Panc1 (cell line): ENCODE measurements around the gene GMPR. TPM values are rescaled to one million over a fixed set of nuclear protein-coding genes. Genes with fewer than 3 reads are reported as not detected.

Experiments
- ATAC-seq: fragments of 200-7000 bp; cut with Tn5 transposase; 2 replicates; pipeline ENCODE4 v1.9.1; 2020; ENCODE audit warnings: mild to moderate bottlenecking, moderate library complexity
- BruUV-seq: library from RNA; stranded (reverse); fragments of 400-500 nt; replicated peaks from 2 replicates; lab custom pipeline; 2021; lab: Mats Ljungman, UMichigan
- CTCF ChIA-PET: fragments of 300-600 bp; sonication (Branson Sonifier 250); formaldehyde crosslinking; loops from one replicate; lab custom pipeline; 2022; ENCODE audit warnings: antibody characterized with exemption; lab: Charles Lee
- POLR2A ChIA-PET: fragments of 300-600 bp; sonication (Branson Sonifier 250); formaldehyde crosslinking; loops from one replicate; lab custom pipeline; 2022; ENCODE audit warnings: antibody characterized with exemption; lab: Charles Lee
- DNase-seq: peaks from one replicate; pipeline ENCODE4 v3.0.0-alpha.2; 2010; ENCODE audit warnings: low read depth, low spot score
- H3K27ac ChIP-seq: 2 replicates; pipeline ENCODE4 v1.5.1; 2011; ENCODE audit warnings: mild to moderate bottlenecking, low read length, inconsistent platforms
- H3K27me3 ChIP-seq: fragments of 200-500 bp; sonication (Bioruptor generic); 2 replicates; pipeline ENCODE4 v1.6.0; 2014; ENCODE audit warnings: low read length, inconsistent platforms; ENCODE audit not compliant: control insufficient read depth, insufficient read depth
- H3K36me3 ChIP-seq: fragments of 200-500 bp; sonication (Bioruptor generic); 2 replicates; pipeline ENCODE4 v1.5.1; 2014; ENCODE audit warnings: inconsistent platforms, mild to moderate bottlenecking, low read length, moderate library complexity; ENCODE audit not compliant: control insufficient read depth, insufficient read depth
- H3K4me1 ChIP-seq: 2 replicates; pipeline ENCODE4 v1.5.1; 2011; ENCODE audit warnings: inconsistent platforms, mild to moderate bottlenecking, low read length, moderate library complexity; ENCODE audit not compliant: control insufficient read depth, insufficient read depth
- H3K4me3 ChIP-seq, 2 experiments: 2 replicates each; pipeline ENCODE4 v1.5.1; 2011 to 2012; ENCODE audit warnings: low read depth in 2 of 2, low read length in 2 of 2, mild to moderate bottlenecking in 2 of 2, inconsistent platforms in 1 of 2, moderate library complexity in 1 of 2
- H3K9me3 ChIP-seq: fragments of 200-500 bp; sonication (Bioruptor generic); 2 replicates; pipeline ENCODE4 v1.5.1; 2014; ENCODE audit warnings: low read depth, mild to moderate bottlenecking, inconsistent platforms, low read length, moderate library complexity; ENCODE audit not compliant: control insufficient read depth, insufficient read depth
- CTCF ChIP-seq: fragments of 450-650 bp; IDR thresholded peaks from 2 replicates; pipeline ENCODE4 v1.5.1; 2017; ENCODE audit warnings: mild to moderate bottlenecking
- POLR2AphosphoS5 ChIP-seq: IDR thresholded peaks from 2 replicates; pipeline ENCODE4 v1.6.1; 2012; ENCODE audit warnings: mild to moderate bottlenecking, low read depth, low read length, moderate library complexity
- REST ChIP-seq, 2 experiments: IDR thresholded peaks; 2 replicates each; pipeline ENCODE4 v1.6.1; 2011 to 2012; ENCODE audit warnings: low read depth in 2 of 2, control low read depth in 1 of 2, low read length in 1 of 2, mild to moderate bottlenecking in 1 of 2, moderate library complexity in 1 of 2; ENCODE audit not compliant: insufficient read depth in 1 of 2
- SIN3A ChIP-seq: IDR thresholded peaks from 2 replicates; pipeline ENCODE4 v1.6.1; 2012; ENCODE audit warnings: low read depth, mild to moderate bottlenecking, low read length, moderate library complexity, borderline replicate concordance; ENCODE audit not compliant: insufficient read depth
- TCF7L2 ChIP-seq: IDR thresholded peaks from 2 replicates; pipeline ENCODE4 v1.6.1; 2011; ENCODE audit warnings: mild to moderate bottlenecking, low read depth, low read length, inconsistent platforms
- in situ Hi-C: cut with HindIII; loops from 2 replicates; pipeline ENCODE4 v1.10.0; 2016; ENCODE audit warnings: low sequenced_read_pairs, low pct_unique_long_range_greater_than_20kb
- intact Hi-C: fragments of 100-400 bp; cut with micrococcal nuclease; formaldehyde crosslinking; loops from one replicate; pipeline ENCODE4 v1.10.0; 2022; ENCODE audit not compliant: unreplicated experiment
- total RNA-seq: library from RNA; stranded (reverse); gene quantifications from one replicate; pipeline ENCODE4 v1.2.1, GENCODE V29; 2021; ENCODE audit not compliant: unreplicated experiment

Gene GMPR
- total RNA-seq, 1 experiment from 2014 or later: 3.5 TPM

- H3K4me3 ChIP-seq: no peak overlapping the region
- ChIA-PET POLR2A (no interaction called here), CTCF (no interaction called here)
- H3K27ac ChIP-seq: no peak overlapping the region
- TF ChIP-seq POLR2AphosphoS5 (no peak), CTCF (no peak), SIN3A (no peak), TCF7L2 (no peak), REST (IDR thresholded peaks at IDR 0.05; ENCODE audit: insufficient read depth in 1 of 2, low read depth in 2 of 2, low read length in 1 of 2) (no peak)
- intact Hi-C loops (no loop called here), in situ Hi-C loops (no loop called here)
- H3K9me3 ChIP-seq: no peaks in the 10 kb centered on the region
- no peaks in the 10 kb centered on the region for H3K27me3 ChIP-seq
- DNase-seq (no peak), ATAC-seq (no peak)
- H3K36me3 ChIP-seq: no peaks in the 10 kb centered on the region
- H3K4me1 ChIP-seq: peaks cover 4% of the 10 kb centered on the region
- BruUV-seq: no TSS peak
These were observed 82.9 kb downstream of the GMPR start for GRCh38 chr6:16321341-16321710.

- no peak overlapping the region for H3K27ac ChIP-seq
- DNase-seq: no peak
- H3K9me3 ChIP-seq: no peaks in the 10 kb centered on the region
- CTCF ChIA-PET: no interaction called here
- POLR2A ChIA-PET: no interaction called here
- in situ Hi-C loops: no loop called here
- no peak for ATAC-seq
- H3K4me3 ChIP-seq: no peak overlapping the region
- H3K27me3 ChIP-seq: no peaks in the 10 kb centered on the region
- BruUV-seq: no TSS peak
- H3K36me3 ChIP-seq: no peaks in the 10 kb centered on the region
- H3K4me1 ChIP-seq: peaks cover 4% of the 10 kb centered on the region
- intact Hi-C loops: no loop called here
- no peak for TF ChIP-seq CTCF
- no peak for TF ChIP-seq SIN3A
- TF ChIP-seq POLR2AphosphoS5: no peak
- no peak for TF ChIP-seq REST (IDR thresholded peaks at IDR 0.05; ENCODE audit: insufficient read depth in 1 of 2, low read depth in 2 of 2, low read length in 1 of 2)
- TF ChIP-seq TCF7L2: no peak
These were observed 83.4 kb downstream of the GMPR start for GRCh38 chr6:16321826-16322225.
